Stimulated activated CD4-positive, alpha-beta T cell treated with anti-CD3 and anti-CD28 coated beads, Interleukin-4, amount 100 ng/mL, for 1 hour (primary cell): ENCODE measurements around the gene TEX19.
"Not testable (repeated sequence)": the region's sequence is repeated elsewhere in the genome, so short reads cannot be mapped to it uniquely, and the experiment has no call there.

Experiments
- DNase-seq: peaks from one replicate; pipeline ENCODE4 v3.0.0-alpha.2; 2020

TEX19 gene

DNA sequence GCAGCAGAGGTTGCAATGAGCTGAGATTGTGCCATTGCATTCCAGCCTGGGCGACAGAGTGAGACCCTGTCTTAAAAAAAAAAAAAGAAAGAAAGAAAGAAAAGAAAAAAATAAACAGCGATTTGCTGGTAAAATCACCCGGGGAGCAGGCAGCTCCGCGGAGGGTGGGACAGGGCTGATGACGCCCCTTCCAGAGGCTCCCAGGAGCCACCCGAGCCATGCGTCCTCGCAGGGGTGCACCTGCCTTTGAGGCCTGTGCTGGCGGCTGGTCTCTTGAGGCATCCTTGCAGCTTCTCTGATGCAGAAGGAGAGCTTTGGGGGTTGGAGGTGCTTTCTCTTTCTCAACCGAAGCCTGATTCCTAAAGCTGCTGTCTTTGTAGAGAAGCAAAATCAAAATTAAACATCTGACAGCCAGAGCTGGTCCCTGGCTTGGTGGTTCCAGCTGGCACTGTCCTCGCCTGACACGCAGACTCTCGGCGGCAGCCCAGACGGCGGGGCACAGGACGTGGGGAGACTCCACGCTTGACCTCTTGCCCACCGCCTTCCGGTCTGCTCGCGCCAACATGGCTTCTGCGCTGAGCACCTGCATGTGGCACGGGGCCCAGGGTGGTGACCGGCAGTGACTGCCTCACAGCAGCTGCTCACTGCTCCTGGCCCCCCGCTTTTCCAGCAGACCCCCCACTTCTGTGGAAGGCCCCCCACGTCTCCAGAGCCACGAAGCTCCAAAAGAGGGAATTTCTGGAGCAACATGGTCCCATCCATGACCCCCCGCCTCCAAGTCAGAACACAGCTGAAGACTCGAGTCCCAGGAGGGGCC is 19.1 kb downstream of the TEX19 start:
- DNase-seq = no peak

DNA sequence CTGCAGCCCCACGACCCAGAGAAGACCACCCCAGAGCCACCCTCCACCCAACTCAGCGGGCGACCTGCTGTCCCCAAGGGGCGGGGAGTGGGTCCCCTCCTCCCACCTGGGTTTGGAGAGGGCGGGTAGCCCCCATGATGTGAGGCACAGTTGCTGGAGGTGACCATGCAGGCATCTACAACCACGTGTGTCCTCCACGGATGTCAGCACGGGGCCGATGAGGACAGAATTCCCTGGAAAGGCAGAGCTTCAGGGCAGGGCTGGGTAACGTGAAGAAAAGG is 19.6 kb downstream of the TEX19 start:
- no peak for DNase-seq

DNA sequence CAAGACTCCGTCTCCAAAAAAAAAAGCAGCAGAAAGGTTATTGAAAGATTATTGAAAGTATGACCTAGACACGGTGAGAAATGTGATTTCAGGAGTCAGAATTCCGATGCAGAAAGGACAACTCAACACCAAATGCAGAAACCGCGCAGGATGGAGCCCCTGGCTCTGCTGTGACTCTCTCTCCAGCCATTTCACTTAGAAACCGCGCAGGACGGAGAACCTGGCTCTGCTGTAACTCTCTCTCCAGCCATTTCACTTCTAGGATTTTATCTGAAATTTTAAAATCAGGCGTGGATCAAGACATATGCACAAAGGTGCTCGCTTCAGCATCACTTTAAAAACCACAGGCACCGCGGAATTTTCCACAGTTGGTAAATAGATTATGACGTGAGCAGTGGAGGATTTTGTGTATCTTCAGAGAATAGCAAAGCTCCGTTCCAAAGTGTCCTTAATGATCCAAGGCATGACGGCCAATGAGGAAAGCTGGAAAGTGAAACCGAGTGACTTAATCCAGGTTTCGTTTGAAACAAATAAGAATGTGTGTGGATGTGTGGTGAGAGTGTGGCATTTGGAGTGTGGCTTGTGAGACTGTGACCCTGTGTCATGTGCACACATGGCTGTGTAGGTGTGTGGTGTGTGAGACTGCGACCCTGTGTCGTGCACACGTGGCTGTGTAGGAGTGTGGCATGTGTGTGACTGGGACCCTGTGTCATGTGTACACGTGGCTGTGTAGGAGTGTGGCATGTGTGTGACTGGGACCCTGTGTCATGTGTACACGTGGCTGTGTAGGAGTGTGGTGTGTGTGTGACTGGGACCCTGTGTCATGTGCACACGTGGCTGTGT is 22.0 kb downstream of the TEX19 start:
- no peak for DNase-seq

DNA sequence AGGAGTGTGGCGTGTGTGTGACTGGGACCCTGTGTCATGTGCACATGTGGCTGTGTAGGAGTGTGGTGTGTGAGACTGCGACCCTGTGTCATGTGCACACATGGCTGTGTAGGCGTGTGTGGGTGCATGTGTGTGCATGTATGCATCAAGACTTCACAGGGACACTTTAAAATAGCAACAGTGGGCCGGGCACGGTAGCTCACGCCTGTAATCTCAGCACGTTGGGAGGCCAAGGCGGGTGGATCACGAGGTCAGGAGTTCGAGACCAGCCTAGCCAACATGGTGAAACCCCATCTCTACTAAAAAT is 22.6 kb downstream of the TEX19 start:
- DNase-seq = not testable (repeated sequence)

DNA sequence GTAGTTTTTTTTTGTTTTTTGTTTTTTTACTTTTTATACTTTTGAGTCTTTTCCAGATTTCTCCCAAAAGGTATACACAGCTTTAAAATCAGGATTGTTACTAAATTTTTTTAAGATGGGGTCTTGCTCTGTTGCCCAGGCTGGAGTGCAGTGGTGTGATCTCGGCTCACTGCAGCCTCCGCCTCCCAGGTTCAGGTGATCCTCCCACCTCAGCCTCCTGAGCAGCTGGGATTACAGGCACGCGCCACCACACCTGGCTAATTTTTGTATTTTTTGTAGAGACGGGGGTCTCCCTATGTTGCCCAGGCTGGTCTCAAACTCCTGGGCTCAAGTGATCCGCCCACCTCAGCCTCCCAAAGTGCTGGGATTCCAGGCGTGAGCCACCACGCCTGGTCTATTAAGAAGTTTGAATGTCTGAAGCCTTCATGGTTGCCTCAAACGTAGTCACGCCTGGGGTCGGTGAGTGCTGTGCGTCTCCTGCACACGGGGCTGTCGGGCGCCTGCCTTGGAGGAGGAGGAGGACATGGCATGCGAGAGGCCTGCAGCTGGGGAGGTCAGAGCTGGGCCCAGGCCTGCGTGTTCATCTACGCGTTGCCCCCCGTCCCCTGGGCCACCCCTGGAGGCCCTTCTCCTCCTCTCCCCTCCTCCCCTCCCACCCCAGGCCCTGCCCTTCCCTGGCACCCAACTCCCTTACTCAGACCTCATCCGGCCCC is 23.3 kb downstream of the TEX19 start:
- not testable (repeated sequence) for DNase-seq

DNA sequence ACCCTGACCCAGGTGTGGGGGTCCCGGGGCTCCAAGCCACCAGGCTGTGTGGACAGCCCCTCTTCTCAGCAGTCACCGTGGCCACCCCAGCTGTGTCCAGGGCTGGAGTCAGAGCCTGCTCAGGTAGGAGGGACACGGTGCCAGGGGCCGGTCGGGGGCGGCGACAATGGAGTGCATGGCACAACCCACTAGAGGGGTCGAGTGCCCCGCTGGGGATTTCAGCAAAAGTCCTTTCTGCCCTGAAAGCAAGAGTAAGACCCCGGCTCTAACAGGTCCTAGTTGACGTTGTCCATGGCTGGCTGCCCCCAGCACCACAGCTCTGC is 23.8 kb downstream of the TEX19 start:
- no peak for DNase-seq

DNA sequence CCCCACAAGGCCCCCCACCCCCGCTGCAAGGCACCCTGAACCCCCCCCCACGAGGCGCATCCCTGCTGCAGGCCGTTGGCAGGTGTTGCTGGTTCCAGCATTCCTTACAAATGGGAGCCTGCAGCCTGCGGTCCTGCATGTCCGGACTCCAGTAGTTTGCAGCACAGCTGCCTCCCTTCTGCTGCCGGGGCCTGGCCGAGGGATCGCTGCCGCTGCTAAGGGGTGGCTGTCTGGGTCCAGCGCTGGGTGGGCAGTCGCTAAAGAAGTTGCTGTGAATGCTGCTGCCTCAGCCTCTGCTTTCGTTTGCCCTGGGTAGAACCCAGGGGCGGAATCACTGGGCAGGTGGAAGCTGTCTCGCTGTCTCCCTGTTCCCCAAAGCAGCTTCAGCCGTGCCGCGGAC is 24.4 kb downstream of the TEX19 start:
- no peak for DNase-seq

DNA sequence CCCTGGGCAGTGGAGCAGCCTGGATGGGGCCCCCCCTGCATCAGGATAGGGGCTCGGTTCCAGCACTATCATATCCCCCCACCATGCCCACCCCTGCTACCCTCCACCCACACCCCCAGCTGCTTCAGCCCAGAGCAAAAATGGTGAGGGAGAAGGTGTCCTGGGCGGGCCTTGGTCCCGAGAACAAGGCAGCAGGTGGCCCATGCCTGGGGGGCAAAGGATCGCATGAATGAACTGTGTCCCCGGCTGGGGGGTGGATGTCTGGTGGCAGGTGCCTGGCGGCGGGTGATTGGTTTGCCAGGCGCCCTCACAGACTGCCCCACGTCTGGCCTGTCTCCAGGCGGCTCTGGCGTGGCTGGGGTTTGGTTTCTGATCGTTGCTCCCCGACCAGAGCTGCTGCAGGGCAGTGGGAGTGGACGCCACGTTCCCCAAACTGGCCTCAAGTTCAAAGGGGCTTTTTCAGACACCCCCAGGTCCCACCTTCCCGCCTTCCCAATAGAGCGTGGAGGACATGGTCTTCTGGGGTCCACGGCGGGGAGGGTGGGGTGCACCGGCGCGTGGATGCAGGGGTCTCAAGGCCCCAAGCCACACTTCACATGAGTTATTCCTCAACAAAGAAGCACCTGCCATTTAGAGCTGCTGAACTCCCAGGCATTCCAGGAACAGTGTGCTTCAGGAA is 25.1 kb downstream of the TEX19 start:
- no peak for DNase-seq

DNA sequence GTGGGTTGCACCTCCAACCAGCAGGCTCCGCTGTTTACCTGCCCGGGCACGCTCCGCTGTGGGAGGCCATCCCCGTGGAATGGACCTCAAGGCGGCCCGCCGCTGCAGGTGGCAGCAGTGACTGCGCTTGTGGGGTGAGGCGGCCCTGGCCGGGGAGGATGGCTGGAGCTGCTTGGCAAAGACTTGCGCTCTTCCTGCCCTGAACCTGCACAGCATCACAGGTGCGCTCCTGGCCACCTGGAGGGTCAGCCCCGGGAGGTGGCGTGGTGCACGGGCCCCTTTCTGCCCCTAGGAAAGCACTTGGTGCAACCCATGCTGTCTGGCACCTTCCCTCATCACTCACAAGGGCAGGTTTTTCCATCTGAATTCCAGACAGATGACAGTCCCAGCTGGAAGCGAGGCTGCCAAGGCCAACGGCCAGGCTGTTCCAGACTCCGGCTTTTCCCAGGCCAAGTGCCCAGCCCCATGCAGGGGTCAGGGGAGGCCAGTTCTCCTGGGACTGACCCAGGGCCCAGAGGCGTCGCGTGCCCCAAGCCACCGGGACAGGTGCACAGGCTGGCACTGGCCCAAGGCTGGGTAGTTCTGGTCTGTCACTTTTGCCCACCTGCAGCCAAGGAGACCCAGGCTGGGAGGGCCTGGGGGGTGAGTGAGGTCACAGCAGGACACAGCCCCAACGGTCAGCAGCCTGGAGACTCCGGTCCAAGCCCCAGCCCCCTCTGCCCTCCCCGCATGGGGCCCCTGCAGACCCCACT is 25.9 kb downstream of the TEX19 start:
- DNase-seq = no peak

DNA sequence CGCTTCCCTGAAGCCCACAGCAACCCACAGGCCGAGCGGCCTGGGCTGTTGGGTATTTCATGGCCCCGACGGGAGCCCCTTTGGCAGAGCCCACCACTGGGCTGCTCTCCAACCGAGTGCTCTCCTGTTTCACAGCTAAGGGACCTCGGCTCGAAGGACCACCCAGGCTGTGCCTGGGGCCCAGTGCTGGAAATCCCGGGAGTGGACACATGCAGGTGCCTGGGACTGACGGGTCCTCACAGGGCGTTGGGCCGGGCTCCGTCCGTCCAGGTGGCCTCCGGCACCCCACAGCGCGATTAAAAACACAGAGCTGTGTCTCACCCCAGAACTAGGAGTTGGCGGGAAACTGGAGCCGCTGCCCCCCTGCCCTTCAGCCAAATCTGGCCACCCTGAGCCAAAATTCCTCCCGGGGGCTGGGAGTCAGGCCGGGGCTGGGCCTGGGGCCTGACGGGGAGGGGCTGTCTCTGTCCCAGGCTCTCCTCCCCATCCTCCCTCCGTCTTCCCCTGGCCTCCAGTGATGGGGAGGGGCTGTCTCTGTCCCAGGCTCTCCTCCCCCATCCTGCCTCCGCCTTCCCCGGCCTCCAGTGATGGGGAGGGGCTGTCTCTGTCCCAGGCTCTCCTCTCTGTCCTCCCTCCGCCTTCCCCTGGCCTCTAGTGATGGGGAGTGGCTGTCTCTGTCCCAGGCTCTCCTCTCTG is 26.7 kb downstream of the TEX19 start:
- DNase-seq = no peak

DNA sequence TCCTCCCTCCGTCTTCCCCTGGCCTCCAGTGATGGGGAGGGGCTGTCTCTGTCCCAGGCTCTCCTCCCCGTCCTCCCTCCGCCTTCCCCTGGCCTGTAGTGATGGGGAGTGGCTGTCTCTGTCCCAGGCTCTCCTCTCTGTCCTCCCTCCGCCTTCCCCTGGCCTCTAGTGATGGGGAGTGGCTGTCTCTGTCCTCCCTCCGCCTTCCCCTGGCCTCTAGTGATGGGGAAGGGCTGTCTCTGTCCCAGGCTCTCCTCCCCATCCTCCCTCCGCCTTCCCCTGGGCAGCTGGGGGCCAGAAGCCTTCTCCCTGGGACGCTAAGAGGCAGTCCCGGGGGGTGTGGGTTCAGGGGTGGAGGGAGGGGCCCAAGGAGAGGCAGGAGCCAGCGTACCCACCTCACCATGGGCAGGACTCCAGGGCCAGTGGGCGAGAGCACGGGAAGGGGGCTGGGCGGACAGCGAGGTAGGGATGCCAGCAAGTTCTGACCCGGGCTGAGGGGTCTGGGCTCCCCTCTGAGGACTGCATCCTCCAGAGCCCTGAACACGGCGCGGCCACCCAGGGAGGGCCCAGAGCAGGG is 27.3 kb downstream of the TEX19 start:
- no peak for DNase-seq

DNA sequence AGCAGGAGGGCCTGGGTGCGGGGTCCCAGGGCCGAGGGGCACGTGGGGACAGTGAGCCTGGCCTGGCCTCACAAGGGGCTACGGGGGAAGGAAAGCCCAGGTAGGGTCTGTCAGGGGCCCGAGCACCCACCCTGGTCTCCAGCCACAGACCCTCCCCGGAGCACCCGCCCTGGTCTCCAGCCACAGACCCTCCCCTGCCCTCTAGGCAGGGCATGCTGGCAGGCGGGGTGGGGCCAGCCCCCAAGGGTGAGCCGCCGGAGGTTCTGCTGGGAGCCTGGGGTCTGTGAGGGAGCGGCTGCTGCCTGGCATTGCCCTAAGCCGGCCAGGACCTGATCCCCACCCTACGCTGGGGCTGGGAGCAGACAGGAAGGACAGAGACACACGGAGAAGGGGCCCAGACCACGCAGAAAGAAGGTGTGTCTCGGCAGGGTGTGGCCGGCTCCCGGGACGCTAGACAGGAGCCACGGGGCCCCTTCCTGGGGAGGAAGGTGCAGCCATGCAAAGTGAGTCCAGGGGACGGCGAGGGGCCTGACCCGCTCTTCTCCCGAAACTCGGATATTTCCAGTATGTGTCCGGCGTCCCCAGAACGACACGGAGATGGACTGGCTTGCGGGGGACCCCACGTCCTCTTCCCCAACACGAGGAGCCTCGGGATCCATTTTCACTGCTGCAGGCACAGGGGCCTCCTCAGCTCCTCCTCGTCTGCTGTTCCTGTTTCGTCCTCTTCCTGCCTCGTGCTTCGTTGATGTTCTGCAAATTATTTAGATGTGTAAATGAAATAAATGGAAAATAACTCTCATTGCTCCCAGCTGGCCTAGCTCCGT is 28.0 kb downstream of the TEX19 start:
- DNase-seq = no peak

DNA sequence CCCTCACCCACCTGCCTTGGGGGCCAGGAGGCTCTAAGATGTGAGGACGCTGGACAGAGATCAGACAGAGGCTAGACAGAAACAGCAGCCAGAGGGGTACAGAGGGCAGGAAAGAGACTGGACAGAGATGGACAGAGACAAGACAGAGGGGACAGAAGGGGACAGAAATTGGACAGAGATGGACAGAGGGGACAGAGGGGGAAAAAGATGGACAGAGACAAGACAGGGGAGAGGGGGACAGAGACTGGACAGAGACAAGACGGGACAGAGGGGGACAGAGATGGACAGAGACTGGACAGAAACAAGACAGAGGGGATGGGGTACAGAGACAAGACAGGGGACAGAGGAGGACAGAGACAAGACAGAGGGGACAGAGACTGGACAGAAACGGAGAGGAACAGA is 28.7 kb downstream of the TEX19 start:
- no peak for DNase-seq

DNA sequence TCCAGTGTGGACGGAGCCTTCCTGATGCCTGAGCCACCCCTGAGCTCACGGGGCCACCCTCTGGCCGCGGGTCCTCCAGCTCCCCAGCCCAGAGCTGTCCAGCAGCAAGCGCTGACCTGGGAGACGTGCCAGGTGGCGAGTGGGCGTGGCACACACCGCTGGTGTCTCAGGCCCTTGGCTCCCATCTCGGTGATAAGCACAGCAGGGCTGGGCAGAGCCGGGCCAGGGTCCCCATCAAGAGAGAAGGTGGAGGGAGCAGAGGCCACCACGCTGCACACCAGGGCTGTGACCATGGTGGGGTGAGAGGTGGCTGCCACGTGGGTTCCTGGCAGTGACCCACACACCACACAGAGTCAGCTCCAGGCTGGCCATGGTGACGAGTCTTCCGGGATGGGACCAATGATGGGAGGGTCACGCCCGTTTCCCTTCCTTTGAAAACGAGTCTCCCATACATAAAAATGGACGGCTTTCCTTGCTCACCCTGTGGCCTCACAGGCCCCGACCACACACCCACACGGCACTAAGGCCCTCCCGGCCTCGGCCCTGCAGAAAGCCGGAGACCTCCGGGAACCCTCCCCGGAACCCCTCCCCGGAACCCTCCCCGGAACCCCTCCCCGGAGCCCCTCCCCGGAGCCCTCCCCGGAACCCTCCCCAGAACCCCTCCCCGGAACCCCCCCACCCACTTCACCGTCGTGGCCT is 29.3 kb downstream of the TEX19 start:
- no peak for DNase-seq

DNA sequence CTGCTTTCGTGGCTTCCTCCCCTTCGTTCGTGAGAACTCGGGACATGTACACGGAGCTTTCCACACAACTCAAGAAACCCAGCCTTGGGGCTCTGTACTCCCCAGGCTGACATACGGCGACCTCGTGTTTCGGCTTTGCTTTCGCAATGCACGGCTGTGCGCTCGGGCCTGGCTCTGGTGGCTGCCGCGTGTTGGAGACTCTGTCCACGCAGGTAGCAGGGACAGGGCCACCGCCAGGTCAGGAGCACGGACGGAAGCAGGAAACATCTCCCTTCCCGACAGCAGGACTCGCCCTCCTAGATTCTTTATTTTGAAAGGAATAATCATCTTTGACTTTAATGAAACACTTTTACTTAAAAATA is 29.9 kb downstream of the TEX19 start:
- no peak for DNase-seq

DNA sequence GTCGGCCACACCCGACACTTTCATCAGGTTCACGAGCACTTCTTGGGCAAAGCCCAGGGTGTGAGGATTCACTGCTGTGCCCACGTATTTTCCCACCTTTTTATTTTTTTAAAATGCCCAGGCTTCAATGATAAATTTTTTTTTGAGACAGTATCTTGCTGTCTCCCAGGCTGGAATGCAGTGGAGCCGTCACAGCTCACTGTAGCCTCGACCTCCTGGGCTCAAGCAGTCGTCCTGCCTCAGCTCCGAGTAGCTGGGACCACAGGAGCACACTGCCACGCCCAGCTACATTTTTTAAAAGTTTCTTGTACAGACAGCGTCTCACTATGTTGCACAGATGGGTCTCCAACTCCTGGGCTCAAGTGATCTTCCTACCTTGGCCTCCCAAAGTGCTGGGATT is 30.3 kb downstream of the TEX19 start:
- DNase-seq = no peak

DNA sequence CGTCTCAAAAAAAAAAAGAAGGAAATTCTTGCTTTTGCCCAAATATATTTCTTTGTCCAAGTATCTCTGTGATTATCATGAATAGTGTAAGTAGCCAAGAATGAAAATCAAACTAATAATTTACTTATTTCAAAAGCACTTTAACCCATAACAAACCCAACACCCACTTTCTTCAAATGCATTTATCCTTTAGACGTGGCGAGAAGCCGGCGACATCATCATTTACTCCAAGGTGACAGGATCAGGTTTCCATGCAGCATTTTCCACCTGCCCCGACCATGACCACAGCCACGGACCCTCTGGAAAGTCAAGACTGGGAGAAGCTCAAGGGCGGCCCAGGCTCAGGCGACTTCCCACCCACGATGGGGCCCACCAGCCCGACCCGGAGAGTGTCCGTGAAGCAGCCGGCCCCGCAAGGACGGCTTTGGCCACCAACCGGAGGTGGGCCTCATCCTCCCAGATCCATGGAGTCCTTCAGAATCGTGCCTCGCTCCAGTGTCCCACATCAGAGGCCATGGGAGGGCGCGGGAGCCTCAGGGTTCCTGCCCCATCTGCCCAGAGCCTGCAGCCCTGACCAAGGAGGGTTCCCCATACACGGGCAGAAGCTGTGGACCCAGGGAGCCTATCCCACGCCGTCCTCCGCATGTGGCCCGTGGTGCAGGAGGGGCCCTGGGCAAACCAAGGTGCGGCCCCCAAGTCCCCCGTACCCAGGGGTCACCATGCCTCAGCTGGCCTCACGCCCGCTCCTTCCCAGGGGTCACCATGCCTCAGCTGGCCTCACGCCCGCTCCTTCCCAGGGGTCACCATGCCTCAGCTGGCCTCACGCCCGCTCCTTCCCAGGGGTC is 31.2 kb downstream of the TEX19 start:
- no peak for DNase-seq

DNA sequence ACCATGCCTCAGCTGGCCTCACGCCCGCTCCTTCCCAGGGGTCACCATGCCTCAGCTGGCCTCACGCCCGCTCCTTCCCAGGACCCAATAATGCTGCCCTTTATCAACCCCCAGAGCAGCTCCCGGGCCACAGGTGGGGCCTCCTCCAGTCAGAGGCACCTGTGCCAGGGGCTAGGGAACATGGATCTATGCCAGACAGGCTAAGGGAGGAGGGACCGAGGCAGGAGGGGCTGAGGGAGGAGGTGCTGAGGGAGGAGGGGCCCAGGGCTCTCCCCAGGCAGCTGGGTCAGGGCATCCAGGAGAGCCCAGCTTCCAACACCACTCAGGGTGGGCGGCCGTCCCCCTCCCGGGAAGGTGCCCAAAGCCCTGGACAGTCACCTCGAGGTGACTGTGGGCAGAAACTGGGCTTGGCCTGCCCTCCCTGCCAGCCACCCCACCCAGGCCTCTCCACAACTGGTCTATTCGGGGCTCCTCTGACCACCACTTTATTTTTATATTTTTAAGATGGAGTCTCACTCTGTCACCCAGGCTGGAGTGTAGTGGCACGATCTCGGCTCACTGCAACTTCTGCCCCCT is 31.9 kb downstream of the TEX19 start:
- no peak for DNase-seq

DNA sequence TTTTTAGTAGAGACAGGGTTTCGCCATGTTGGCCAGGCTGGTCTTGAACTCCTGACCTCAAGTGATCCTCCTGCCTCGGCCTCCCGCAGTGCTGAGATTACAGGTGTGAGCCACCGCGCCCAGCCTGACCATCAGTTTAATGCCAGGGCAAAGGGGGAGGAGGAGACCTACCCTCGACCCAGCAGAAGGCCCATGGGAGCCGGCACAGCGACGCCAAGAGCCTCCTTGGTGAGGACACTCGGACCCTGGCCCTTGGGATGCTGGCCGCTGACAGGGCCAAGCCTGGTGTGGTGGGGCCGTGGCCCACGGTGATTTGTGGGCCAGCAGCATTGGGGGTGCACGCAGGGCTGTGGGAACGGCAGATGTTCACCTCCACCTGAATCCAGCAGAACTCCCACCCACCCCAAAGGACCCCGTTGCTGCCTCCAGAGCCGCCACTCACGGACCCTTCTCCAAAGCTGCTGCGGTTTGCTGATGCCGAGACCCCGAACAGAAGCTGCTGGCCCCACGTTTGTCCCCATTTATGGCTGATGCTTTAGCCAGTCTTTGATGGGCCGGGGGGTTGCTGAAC is 32.5 kb downstream of the TEX19 start:
- DNase-seq = no peak
